Liver (tissue), 9 donors: Measurements from ENCODE around the gene SAMD4A. TPM values are rescaled to one million over a fixed set of nuclear protein-coding genes. Genes with fewer than 3 reads are reported as not detected.

Source experiments
- DNase-seq: peaks from one replicate; pipeline ENCODE4 v3.0.0-alpha.2; 2017; ENCODE audit warnings: low spot score
- H3K27ac ChIP-seq, 2 donors: one replicate each; pipeline ENCODE4 v1.7.0; 2013; ENCODE audit warnings: inconsistent platforms in 2 of 2, low read length in 2 of 2, control low read depth in 1 of 2, low read depth in 1 of 2, mild to moderate bottlenecking in 1 of 2
- H3K27me3 ChIP-seq, 4 donors: one replicate each; pipeline versions ENCODE4 v1.6.1 to v1.7.0; 2013; ENCODE audit warnings: low read length in 3 of 4, inconsistent platforms in 1 of 4, mild to moderate bottlenecking in 1 of 4, moderate library complexity in 1 of 4; ENCODE audit not compliant: control insufficient read depth in 4 of 4, insufficient read depth in 4 of 4
- H3K36me3 ChIP-seq, 4 donors: one replicate each; pipeline versions ENCODE4 v1.6.1 to v1.7.0; 2013; ENCODE audit warnings: low read length in 3 of 4, mild to moderate bottlenecking in 3 of 4, low read depth in 1 of 4, moderate library complexity in 1 of 4; ENCODE audit not compliant: control insufficient read depth in 4 of 4, insufficient read depth in 3 of 4
- H3K4me1 ChIP-seq, 4 donors: one replicate each; pipeline versions ENCODE4 v1.6.1 to v1.7.0; 2013; ENCODE audit warnings: low read length in 3 of 4, mild to moderate bottlenecking in 3 of 4, moderate library complexity in 1 of 4; ENCODE audit not compliant: control insufficient read depth in 4 of 4, insufficient read depth in 4 of 4
- H3K4me3 ChIP-seq, 3 donors: one replicate each; pipeline versions ENCODE4 v1.6.1 to v1.7.0; 2013; ENCODE audit warnings: low read length in 3 of 3, control low read depth in 1 of 3, low read depth in 1 of 3, mild to moderate bottlenecking in 1 of 3
- H3K9ac ChIP-seq, 2 donors: one replicate each; pipeline ENCODE4 v1.7.0; 2013; ENCODE audit warnings: low read length in 2 of 2, mild to moderate bottlenecking in 2 of 2, moderate library complexity in 2 of 2, control low read depth in 1 of 2, low read depth in 1 of 2
- H3K9me3 ChIP-seq, 4 donors: one replicate each; pipeline versions ENCODE4 v1.6.1 to v1.7.0; 2013; ENCODE audit warnings: low read length in 3 of 4; ENCODE audit not compliant: control insufficient read depth in 4 of 4
- ATF3 ChIP-seq: IDR thresholded peaks from 2 replicates; pipeline ENCODE4 v1.6.1; 2016; ENCODE audit warnings: antibody characterized with exemption
- CTCF ChIP-seq: fragments of 150-350 bp; IDR thresholded peaks from 2 replicates; pipeline ENCODE4 v1.5.1; 2017; ENCODE audit warnings: improper control_type of control experiment, low read depth, low read length; ENCODE audit not compliant: missing input control
- EGR1 ChIP-seq, 2 donors: IDR thresholded peaks; 2 replicates each; pipeline ENCODE4 v1.6.1; 2016 to 2018; ENCODE audit warnings: antibody characterized with exemption in 2 of 2, low read depth in 2 of 2
- FOXA1 ChIP-seq: IDR thresholded peaks from 2 replicates; pipeline ENCODE4 v1.6.1; 2016; ENCODE audit warnings: antibody characterized with exemption
- FOXA2 ChIP-seq: IDR thresholded peaks from 2 replicates; pipeline ENCODE4 v1.6.1; 2016; ENCODE audit warnings: antibody characterized with exemption
- HNF4A ChIP-seq, 2 donors: conservative IDR thresholded peaks; 2 replicates each; pipeline ENCODE4 v1.6.1; 2016; ENCODE audit warnings: antibody characterized with exemption in 2 of 2, mild to moderate bottlenecking in 2 of 2
- HNF4G ChIP-seq: IDR thresholded peaks from 2 replicates; pipeline ENCODE4 v1.6.1; 2016; ENCODE audit warnings: antibody characterized with exemption
- JUND ChIP-seq, 2 donors: IDR thresholded peaks; 2 replicates each; pipeline ENCODE4 v1.6.1; 2016; ENCODE audit warnings: antibody characterized with exemption in 2 of 2
- MAX ChIP-seq: IDR thresholded peaks from 2 replicates; pipeline ENCODE4 v1.6.1; 2016; ENCODE audit warnings: antibody characterized with exemption
- NR2F2 ChIP-seq: IDR thresholded peaks from 2 replicates; pipeline ENCODE4 v1.6.1; 2016; ENCODE audit warnings: antibody characterized with exemption
- RAD21 ChIP-seq, 2 donors: IDR thresholded peaks; 2 replicates each; pipeline ENCODE4 v1.6.1; 2016; ENCODE audit warnings: antibody characterized with exemption in 2 of 2, mild to moderate bottlenecking in 2 of 2
- REST ChIP-seq: IDR thresholded peaks from 2 replicates; pipeline ENCODE4 v1.6.1; 2016; ENCODE audit warnings: antibody characterized with exemption, mild to moderate bottlenecking
- RXRA ChIP-seq, 2 donors: IDR thresholded peaks; 2 replicates each; pipeline ENCODE4 v1.6.1; 2017 to 2018; ENCODE audit warnings: antibody characterized with exemption in 2 of 2, mild to moderate bottlenecking in 1 of 2
- SP1 ChIP-seq: IDR thresholded peaks from 2 replicates; pipeline ENCODE4 v1.6.1; 2018; ENCODE audit warnings: antibody characterized with exemption, mild to moderate bottlenecking
- TAF1 ChIP-seq: conservative IDR thresholded peaks from 2 replicates; pipeline ENCODE4 v1.6.1; 2016; ENCODE audit warnings: antibody characterized with exemption, mild to moderate bottlenecking
- ZBTB33 ChIP-seq: IDR thresholded peaks from 2 replicates; pipeline ENCODE4 v1.6.1; 2016; ENCODE audit warnings: antibody characterized with exemption
- WGBS: extraction: QIAGEN DNeasy Blood & Tissue Kit; methylation state at CpG from one replicate; pipeline ENCODE4 v1.1.7; 2013; 5-methylcytosine and 5-hydroxymethylcytosine counted together
- polyA plus RNA-seq, 2 donors: library from polyadenylated mRNA; stranded (reverse) in 1 of 2; unstranded in 1 of 2; fragments of 200-250 nt in 1 of 2; fragments of >200 nt in 1 of 2; fragmentation: Nextera tagmentation in 1 of 2; extraction: Ambion mirVana in 1 of 2; gene quantifications; one replicate each; pipeline versions ENCODE4 v1.2.1 to v1.2.3, GENCODE V29; 2013 to 2015
- total RNA-seq, 2 donors: library from RNA; depleted of rRNA; stranded (reverse); fragments of >200 nt; gene quantifications; one replicate each; pipeline ENCODE4 v1.2.3, GENCODE V29; 2014
- donor health status: healthy.
- donor health status: healthy.
- donor health status: healthy.
- donor health status: healthy.
- donor health status: healthy.

SAMD4A gene
- total and polyA plus RNA-seq, 4 donors, result 4.3 to 17.8 (median 8.1) TPM

- 95% methylated on average over 2 of the region's 2 CpGs for WGBS
- Histone ChIP-seq H3K27ac (no peak overlapping the region), H3K4me1 (no peaks in the 10 kb centered on the region), H3K9ac (no peak overlapping the region), H3K36me3 (no peaks in the 10 kb centered on the region), H3K27me3 (no peaks in the 10 kb centered on the region), H3K9me3 (no peaks in the 10 kb centered on the region), H3K4me3 (no peak overlapping the region)
- TF ChIP-seq ATF3, result no peak
- TF ChIP-seq ZBTB33, result no peak
- no peak for TF ChIP-seq REST
- TF ChIP-seq EGR1 (IDR thresholded peaks at IDR 0.05; ENCODE audit: low read depth in 2 of 2), result no peak
- TF ChIP-seq MAX, result no peak
- TF ChIP-seq NR2F2, result no peak
- no peak for TF ChIP-seq TAF1
- TF ChIP-seq RXRA (IDR thresholded peaks at IDR 0.05), result no peak
- no peak for TF ChIP-seq CTCF
- no peak for TF ChIP-seq JUND (IDR thresholded peaks at IDR 0.05)
- TF ChIP-seq FOXA2, result no peak
- TF ChIP-seq SP1, result no peak
- no peak for TF ChIP-seq HNF4G
- TF ChIP-seq HNF4A (conservative IDR thresholded peaks at IDR 0.05), result no peak
- TF ChIP-seq FOXA1, result no peak
- TF ChIP-seq RAD21 (IDR thresholded peaks at IDR 0.05), result no peak
- DNase-seq, result no peak
Measured at GRCh38 chr14:54813081-54813480, 246.2 kb downstream of the SAMD4A start.

- H3K27me3 ChIP-seq, result no peaks in the 10 kb centered on the region
- H3K36me3 ChIP-seq, result no peaks in the 10 kb centered on the region
- no peaks in the 10 kb centered on the region for H3K4me1 ChIP-seq
- no peak overlapping the region for H3K4me3 ChIP-seq
- H3K9ac ChIP-seq, result no peak overlapping the region
- H3K27ac ChIP-seq, result no peak overlapping the region
- WGBS, result 69% methylated on average over 5 of the region's 5 CpGs
- TF ChIP-seq ATF3 (no peak), RXRA (IDR thresholded peaks at IDR 0.05) (no peak), NR2F2 (no peak), HNF4A (conservative IDR thresholded peaks at IDR 0.05) (no peak), CTCF (no peak), FOXA1 (no peak), HNF4G (no peak), ZBTB33 (no peak)
- H3K9me3 ChIP-seq, result no peaks in the 10 kb centered on the region
- no peak for DNase-seq
Measured at GRCh38 chr14:54814076-54814475, 247.1 kb downstream of the SAMD4A start.
